SK-N-SH (cell line): ENCODE data around the gene ATP8A1.

ENCODE experiments used
- CHD2 ChIP-seq: fragments of 150-350 bp; IDR thresholded peaks from 2 replicates; pipeline ENCODE4 v1.6.1; 2018; ENCODE audit warnings: low read length; ENCODE audit not compliant: partially characterized antibody
- CTCF ChIP-seq: fragments of 200-600 bp; sonication (generic); IDR thresholded peaks from 2 replicates; pipeline ENCODE4 v1.6.1; 2017; ENCODE audit warnings: antibody characterized with exemption, mild to moderate bottlenecking, moderate library complexity
- EP300 ChIP-seq, 2 experiments: IDR thresholded peaks; 2 replicates each; pipeline versions ENCODE4 v1.4.0 to v1.6.1; 2012; ENCODE audit warnings: borderline replicate concordance in 1 of 2, low read depth in 1 of 2, low read length in 1 of 2
- MAX ChIP-seq: IDR thresholded peaks from 2 replicates; pipeline ENCODE4 v1.4.0; 2012; ENCODE audit warnings: low read depth
- NFIC ChIP-seq: IDR thresholded peaks from 2 replicates; pipeline ENCODE4 v1.4.0; 2012; ENCODE audit warnings: borderline replicate concordance
- POLR2AphosphoS5 ChIP-seq: IDR thresholded peaks from 2 replicates; pipeline ENCODE4 v1.6.1; 2012; ENCODE audit warnings: low read depth, low read length
- RAD21 ChIP-seq: IDR thresholded peaks from 2 replicates; pipeline ENCODE4 v1.6.1; 2012; ENCODE audit warnings: mild to moderate bottlenecking, low read length
- RFX5 ChIP-seq: IDR thresholded peaks from 2 replicates; pipeline ENCODE4 v1.6.1; 2012; ENCODE audit warnings: mild to moderate bottlenecking, improper control_type of control experiment, low read length
- TF ChIP-seq, protein P1 (sequence below): fragments of 150-350 bp; IDR thresholded peaks from 2 replicates; pipeline ENCODE4 v1.6.1; 2016; ENCODE audit warnings: mild to moderate bottlenecking, low read depth, low read length

DNA sequence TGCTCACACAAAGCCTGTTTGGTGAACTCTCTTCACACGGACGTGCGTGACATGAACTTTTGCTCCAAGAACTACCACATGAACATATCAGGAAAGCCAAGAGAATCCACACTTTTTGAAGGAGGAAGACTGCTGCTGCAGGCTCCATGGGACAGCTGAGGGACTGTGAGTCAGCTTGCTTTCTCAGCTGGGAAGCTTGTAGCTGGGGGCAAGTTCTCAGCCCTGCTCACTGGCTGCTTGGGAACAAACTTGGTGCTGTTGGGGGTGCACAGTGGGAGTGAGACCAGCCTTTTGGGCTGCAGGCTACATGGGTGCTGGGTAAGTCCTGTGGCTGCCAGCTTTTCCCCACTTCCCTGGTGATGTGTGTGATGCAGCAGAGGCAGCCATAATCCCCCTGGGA lies 123.9 kb downstream of the ATP8A1 start:
- no peak for TF ChIP-seq NFIC
- no peak for TF ChIP-seq RFX5
- TF ChIP-seq CTCF: no peak
- TF ChIP-seq CHD2: no peak
- TF ChIP-seq RAD21: no peak
- TF ChIP-seq POLR2AphosphoS5: no peak
- TF ChIP-seq, protein P1, sequence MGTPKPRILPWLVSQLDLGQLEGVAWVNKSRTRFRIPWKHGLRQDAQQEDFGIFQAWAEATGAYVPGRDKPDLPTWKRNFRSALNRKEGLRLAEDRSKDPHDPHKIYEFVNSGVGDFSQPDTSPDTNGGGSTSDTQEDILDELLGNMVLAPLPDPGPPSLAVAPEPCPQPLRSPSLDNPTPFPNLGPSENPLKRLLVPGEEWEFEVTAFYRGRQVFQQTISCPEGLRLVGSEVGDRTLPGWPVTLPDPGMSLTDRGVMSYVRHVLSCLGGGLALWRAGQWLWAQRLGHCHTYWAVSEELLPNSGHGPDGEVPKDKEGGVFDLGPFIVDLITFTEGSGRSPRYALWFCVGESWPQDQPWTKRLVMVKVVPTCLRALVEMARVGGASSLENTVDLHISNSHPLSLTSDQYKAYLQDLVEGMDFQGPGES: no peak
- TF ChIP-seq EP300 (IDR thresholded peaks at IDR 0.05; ENCODE audit: borderline replicate concordance in 1 of 2, low read depth in 1 of 2, low read length in 1 of 2): no peak
- TF ChIP-seq MAX: no peak
